Loucy (cell line): ENCODE data around the gene IL1R1.

Experiments used
- H2AFZ ChIP-seq: fragments of 200-600 bp; sonication (generic); 2 replicates; pipeline ENCODE4 v1.6.0; 2016; ENCODE audit warnings: antibody characterized with exemption, mild to moderate bottlenecking, low read length, moderate library complexity
- H3F3A ChIP-seq: fragments of 200-600 bp; 2 replicates; pipeline ENCODE4 v1.6.0; 2016; ENCODE audit warnings: antibody characterized with exemption, low read depth, mild to moderate bottlenecking
- H3K27me3 ChIP-seq: fragments of 200-600 bp; sonication (generic); 2 replicates; pipeline ENCODE4 v1.6.1; 2014; ENCODE audit warnings: low read length, mild to moderate bottlenecking; ENCODE audit not compliant: insufficient read depth, poor library complexity, severe bottlenecking
- H3K36me3 ChIP-seq: fragments of 200-600 bp; sonication (generic); 2 replicates; pipeline ENCODE4 v1.6.1; 2016; ENCODE audit warnings: low read length; ENCODE audit not compliant: insufficient read depth
- H3K4me1 ChIP-seq: fragments of 200-600 bp; sonication (generic); 2 replicates; pipeline ENCODE4 v1.5.1; 2014; ENCODE audit warnings: low read length, mild to moderate bottlenecking; ENCODE audit not compliant: insufficient read depth, poor library complexity, severe bottlenecking
- H3K4me2 ChIP-seq: fragments of 200-600 bp; sonication (generic); 2 replicates; pipeline ENCODE4 v1.6.0; 2014; ENCODE audit warnings: antibody characterized with exemption, low read length, low read depth, mild to moderate bottlenecking; ENCODE audit not compliant: poor library complexity, severe bottlenecking
- H3K4me3 ChIP-seq: fragments of 200-600 bp; sonication (generic); 2 replicates; pipeline ENCODE4 v1.5.1; 2014; ENCODE audit warnings: low read length, mild to moderate bottlenecking, mixed read lengths; ENCODE audit not compliant: poor library complexity, severe bottlenecking
- H3K79me2 ChIP-seq: fragments of 200-600 bp; sonication (generic); 2 replicates; pipeline ENCODE4 v1.6.1; 2014; ENCODE audit warnings: low read length; ENCODE audit not compliant: insufficient read depth
- H3K9ac ChIP-seq: fragments of 200-600 bp; sonication (generic); 2 replicates; pipeline ENCODE4 v1.6.0; 2014; ENCODE audit warnings: mild to moderate bottlenecking, low read depth, low read length, moderate library complexity; ENCODE audit not compliant: poor library complexity, severe bottlenecking
- H3K9me2 ChIP-seq: fragments of 200-600 bp; sonication (generic); replicated peaks from 2 replicates; pipeline ENCODE4 v1.6.1; 2016; ENCODE audit warnings: low read depth, low read length, mixed read lengths
- H3K9me3 ChIP-seq: fragments of 200-600 bp; sonication (generic); 2 replicates; pipeline ENCODE4 v1.6.1; 2014; ENCODE audit warnings: mild to moderate bottlenecking, antibody characterized with exemption, low read length, low read depth; ENCODE audit not compliant: insufficient read depth
- H4K20me1 ChIP-seq: fragments of 200-600 bp; sonication (generic); 2 replicates; pipeline ENCODE4 v1.6.0; 2014; ENCODE audit warnings: antibody characterized with exemption, low read length, mild to moderate bottlenecking; ENCODE audit not compliant: insufficient read depth, poor library complexity, severe bottlenecking
- CTCF ChIP-seq: fragments of 200-600 bp; sonication (generic); conservative IDR thresholded peaks from 2 replicates; pipeline ENCODE4 v1.5.1; 2014; ENCODE audit warnings: mild to moderate bottlenecking, antibody characterized with exemption, low read length
- EZH2phosphoT487 ChIP-seq: fragments of 200-600 bp; IDR thresholded peaks from 2 replicates; pipeline ENCODE4 v1.6.1; 2018; ENCODE audit warnings: antibody characterized with exemption, mild to moderate bottlenecking, moderate library complexity, borderline replicate concordance

The IL1R1 gene

GRCh38 chr2:102112692-102113665 lies 29.6 kb upstream of the IL1R1 start:
- Histone ChIP-seq H3K4me3 (no peak overlapping the region), H3K79me2 (no peaks in the 10 kb centered on the region), H3K4me2 (no peak overlapping the region), H3K9me2 (no peaks in the 10 kb centered on the region), H3F3A (no peaks in the 10 kb centered on the region), H3K36me3 (no peaks in the 10 kb centered on the region), H3K27me3 (no peaks in the 10 kb centered on the region), H3K4me1 (no peaks in the 10 kb centered on the region), H3K9ac (no peak overlapping the region), H4K20me1 (no peaks in the 10 kb centered on the region), H2AFZ (no peak overlapping the region), H3K9me3 (no peaks in the 10 kb centered on the region)
- TF ChIP-seq CTCF (no peak), EZH2phosphoT487 (no peak)

- Histone ChIP-seq H3K27me3 (no peaks in the 10 kb centered on the region), H3K4me1 (no peaks in the 10 kb centered on the region), H3K9me3 (no peaks in the 10 kb centered on the region), H4K20me1 (no peaks in the 10 kb centered on the region), H3K9me2 (no peaks in the 10 kb centered on the region), H3K36me3 (no peaks in the 10 kb centered on the region), H2AFZ (no peak overlapping the region), H3K9ac (no peak overlapping the region), H3K4me3 (no peak overlapping the region), H3K4me2 (no peak overlapping the region), H3F3A (no peaks in the 10 kb centered on the region), H3K79me2 (no peaks in the 10 kb centered on the region)
- no peak for TF ChIP-seq CTCF
- TF ChIP-seq EZH2phosphoT487, result no peak
Measured at GRCh38 chr2:102114290-102114721, 28.2 kb upstream of the IL1R1 start.

GRCh38 chr2:102114851-102115497 lies 27.6 kb upstream of the IL1R1 start:
- no peaks in the 10 kb centered on the region for H4K20me1 ChIP-seq
- H3K9me2 ChIP-seq, result no peaks in the 10 kb centered on the region
- TF ChIP-seq CTCF (no peak), EZH2phosphoT487 (no peak)
- H3K27me3 ChIP-seq, result no peaks in the 10 kb centered on the region
- H3K4me1 ChIP-seq, result no peaks in the 10 kb centered on the region
- no peaks in the 10 kb centered on the region for H3K79me2 ChIP-seq
- no peak overlapping the region for H3K4me2 ChIP-seq
- no peaks in the 10 kb centered on the region for H3K36me3 ChIP-seq
- no peak overlapping the region for H3K4me3 ChIP-seq
- no peaks in the 10 kb centered on the region for H3F3A ChIP-seq
- H2AFZ ChIP-seq, result no peak overlapping the region
- no peaks in the 10 kb centered on the region for H3K9me3 ChIP-seq
- H3K9ac ChIP-seq, result no peak overlapping the region
